ENCODE measurements around the gene YES1. TPM values are rescaled to one million over a fixed set of nuclear protein-coding genes. Genes with fewer than 3 reads are reported as not detected.

The YES1 gene
- total and polyA plus RNA-seq, 2 of the 13 experiments (the other 11 are each of a cell fraction or from before 2014, with no cell fraction given) = 17.2 to 70.8 TPM

DNA sequence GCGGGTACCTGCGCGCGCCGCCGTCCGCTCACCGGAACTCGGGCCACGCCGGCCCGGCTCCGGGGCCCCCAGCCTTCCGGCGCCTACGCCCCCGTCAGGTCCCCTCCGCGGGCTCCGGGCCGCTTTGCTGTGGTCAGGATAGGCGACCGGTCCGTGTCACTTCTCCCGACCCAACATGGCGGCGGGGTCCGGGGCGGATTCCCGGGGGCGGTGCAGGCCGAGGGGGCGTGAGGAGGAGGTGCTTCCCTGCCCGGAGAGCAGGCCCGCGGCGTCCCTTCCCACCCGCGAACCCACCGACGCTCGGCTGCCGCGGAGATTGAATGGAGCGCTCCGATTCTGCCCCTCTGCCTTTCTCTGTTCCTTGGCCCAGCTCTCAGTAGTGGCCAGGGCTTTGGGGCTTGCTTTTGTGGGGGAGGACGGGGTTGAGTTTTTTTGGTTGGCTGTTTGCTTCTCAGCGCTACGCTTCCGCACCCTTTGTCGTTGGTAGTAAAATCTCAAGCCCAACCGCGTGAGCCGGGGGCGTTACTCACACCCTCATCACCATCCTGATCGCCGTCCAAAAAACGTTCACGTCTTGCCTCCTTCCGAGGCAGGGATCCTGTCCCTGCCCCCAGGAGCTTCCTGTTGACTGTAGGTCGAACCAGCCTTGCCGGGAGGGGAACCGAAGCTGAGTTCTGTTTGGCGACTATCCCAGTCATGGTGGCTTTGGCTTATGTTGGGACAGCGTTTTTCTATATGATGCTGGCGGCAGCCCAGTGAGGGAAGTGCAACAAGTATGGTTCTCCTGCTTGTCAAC, 532 bp upstream of the YES1 start (continued):
- TF ChIP-seq, protein P1, sequence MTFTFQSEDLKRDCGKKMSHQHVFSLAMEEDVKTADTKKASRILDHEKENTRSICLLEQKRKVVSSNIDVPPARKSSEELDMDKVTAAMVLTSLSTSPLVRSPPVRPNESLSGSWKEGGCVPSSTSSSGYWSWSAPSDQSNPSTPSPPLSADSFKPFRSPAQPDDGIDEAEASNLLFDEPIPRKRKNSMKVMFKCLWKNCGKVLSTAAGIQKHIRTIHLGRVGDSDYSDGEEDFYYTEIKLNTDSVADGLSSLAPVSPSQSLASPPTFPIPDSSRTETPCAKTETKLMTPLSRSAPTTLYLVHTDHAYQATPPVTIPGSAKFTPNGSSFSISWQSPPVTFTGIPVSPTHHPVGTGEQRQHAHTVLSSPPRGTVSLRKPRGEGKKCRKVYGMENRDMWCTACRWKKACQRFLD (CRISPR knock-in tag; IDR thresholded peaks at IDR 0.05; ENCODE audit: borderline replicate concordance) = 0 out of 2 replicates have a peak, but pooled peaks have one; percentile 66
- no peak for TF ChIP-seq ZNF367 (CRISPR knock-in tag; IDR thresholded peaks at IDR 0.05; ENCODE audit: borderline replicate concordance)
- TF ChIP-seq PHB2 (IDR thresholded peaks at IDR 0.05; ENCODE audit: partially characterized antibody) = no peak
- TF ChIP-seq, protein P2, sequence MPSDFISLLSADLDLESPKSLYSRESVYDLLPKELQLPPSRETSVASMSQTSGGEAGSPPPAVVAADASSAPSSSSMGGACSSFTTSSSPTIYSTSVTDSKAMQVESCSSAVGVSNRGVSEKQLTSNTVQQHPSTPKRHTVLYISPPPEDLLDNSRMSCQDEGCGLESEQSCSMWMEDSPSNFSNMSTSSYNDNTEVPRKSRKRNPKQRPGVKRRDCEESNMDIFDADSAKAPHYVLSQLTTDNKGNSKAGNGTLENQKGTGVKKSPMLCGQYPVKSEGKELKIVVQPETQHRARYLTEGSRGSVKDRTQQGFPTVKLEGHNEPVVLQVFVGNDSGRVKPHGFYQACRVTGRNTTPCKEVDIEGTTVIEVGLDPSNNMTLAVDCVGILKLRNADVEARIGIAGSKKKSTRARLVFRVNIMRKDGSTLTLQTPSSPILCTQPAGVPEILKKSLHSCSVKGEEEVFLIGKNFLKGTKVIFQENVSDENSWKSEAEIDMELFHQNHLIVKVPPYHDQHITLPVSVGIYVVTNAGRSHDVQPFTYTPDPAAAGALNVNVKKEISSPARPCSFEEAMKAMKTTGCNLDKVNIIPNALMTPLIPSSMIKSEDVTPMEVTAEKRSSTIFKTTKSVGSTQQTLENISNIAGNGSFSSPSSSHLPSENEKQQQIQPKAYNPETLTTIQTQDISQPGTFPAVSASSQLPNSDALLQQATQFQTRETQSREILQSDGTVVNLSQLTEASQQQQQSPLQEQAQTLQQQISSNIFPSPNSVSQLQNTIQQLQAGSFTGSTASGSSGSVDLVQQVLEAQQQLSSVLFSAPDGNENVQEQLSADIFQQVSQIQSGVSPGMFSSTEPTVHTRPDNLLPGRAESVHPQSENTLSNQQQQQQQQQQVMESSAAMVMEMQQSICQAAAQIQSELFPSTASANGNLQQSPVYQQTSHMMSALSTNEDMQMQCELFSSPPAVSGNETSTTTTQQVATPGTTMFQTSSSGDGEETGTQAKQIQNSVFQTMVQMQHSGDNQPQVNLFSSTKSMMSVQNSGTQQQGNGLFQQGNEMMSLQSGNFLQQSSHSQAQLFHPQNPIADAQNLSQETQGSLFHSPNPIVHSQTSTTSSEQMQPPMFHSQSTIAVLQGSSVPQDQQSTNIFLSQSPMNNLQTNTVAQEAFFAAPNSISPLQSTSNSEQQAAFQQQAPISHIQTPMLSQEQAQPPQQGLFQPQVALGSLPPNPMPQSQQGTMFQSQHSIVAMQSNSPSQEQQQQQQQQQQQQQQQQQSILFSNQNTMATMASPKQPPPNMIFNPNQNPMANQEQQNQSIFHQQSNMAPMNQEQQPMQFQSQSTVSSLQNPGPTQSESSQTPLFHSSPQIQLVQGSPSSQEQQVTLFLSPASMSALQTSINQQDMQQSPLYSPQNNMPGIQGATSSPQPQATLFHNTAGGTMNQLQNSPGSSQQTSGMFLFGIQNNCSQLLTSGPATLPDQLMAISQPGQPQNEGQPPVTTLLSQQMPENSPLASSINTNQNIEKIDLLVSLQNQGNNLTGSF (CRISPR knock-in tag; IDR thresholded peaks at IDR 0.05) = peak; percentile 23; the same call in 1 of the 2 replicates
- TF ChIP-seq ZNF703 (CRISPR knock-in tag; IDR thresholded peaks at IDR 0.05; ENCODE audit: borderline replicate concordance) = no peak
- no peak for TF ChIP-seq ETV6 (CRISPR knock-in tag; conservative IDR thresholded peaks at IDR 0.05)
- TF ChIP-seq RBM39 (IDR thresholded peaks at IDR 0.05; ENCODE audit: low read depth, low read length, poor library complexity, severe bottlenecking) = no peak
- no peak for TF ChIP-seq ZNF547 (CRISPR knock-in tag; IDR thresholded peaks at IDR 0.05)
- TF ChIP-seq ZNF674 (CRISPR knock-in tag; IDR thresholded peaks at IDR 0.05; ENCODE audit: low read depth) = no peak
- TF ChIP-seq RAD21 (CRISPR knock-in tag; IDR thresholded peaks at IDR 0.05) = 0 out of 2 replicates have a peak, but pooled peaks have one; percentile 6
- no peak for TF ChIP-seq RFXANK (CRISPR knock-in tag; IDR thresholded peaks at IDR 0.05)
- TF ChIP-seq, protein P3, sequence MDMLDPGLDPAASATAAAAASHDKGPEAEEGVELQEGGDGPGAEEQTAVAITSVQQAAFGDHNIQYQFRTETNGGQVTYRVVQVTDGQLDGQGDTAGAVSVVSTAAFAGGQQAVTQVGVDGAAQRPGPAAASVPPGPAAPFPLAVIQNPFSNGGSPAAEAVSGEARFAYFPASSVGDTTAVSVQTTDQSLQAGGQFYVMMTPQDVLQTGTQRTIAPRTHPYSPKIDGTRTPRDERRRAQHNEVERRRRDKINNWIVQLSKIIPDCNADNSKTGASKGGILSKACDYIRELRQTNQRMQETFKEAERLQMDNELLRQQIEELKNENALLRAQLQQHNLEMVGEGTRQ (IDR thresholded peaks at IDR 0.05; ENCODE audit: low read depth, low read length) = no peak
- TF ChIP-seq, protein P3 (CRISPR knock-in tag; IDR thresholded peaks at IDR 0.05; ENCODE audit: borderline replicate concordance) = no peak
- TF ChIP-seq, protein P4, sequence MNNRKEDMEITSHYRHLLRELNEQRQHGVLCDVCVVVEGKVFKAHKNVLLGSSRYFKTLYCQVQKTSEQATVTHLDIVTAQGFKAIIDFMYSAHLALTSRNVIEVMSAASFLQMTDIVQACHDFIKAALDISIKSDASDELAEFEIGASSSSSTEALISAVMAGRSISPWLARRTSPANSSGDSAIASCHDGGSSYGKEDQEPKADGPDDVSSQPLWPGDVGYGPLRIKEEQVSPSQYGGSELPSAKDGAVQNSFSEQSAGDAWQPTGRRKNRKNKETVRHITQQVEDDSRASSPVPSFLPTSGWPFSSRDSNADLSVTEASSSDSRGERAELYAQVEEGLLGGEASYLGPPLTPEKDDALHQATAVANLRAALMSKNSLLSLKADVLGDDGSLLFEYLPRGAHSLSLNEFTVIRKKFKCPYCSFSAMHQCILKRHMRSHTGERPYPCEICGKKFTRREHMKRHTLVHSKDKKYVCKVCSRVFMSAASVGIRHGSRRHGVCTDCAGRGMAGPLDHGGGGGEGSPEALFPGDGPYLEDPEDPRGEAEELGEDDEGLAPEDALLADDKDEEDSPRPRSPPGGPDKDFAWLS (CRISPR knock-in tag; IDR thresholded peaks at IDR 0.05; ENCODE audit: borderline replicate concordance) = no peak
- no peak for TF ChIP-seq CENPT (CRISPR knock-in tag; IDR thresholded peaks at IDR 0.05; ENCODE audit: low read depth)
- peak; percentile 24; the same call in 1 of the 2 replicates for TF ChIP-seq ZNF232 (CRISPR knock-in tag; IDR thresholded peaks at IDR 0.05; ENCODE audit: borderline replicate concordance)
- no peak for TF ChIP-seq HDAC6 (IDR thresholded peaks at IDR 0.05; ENCODE audit: low read depth, low read length)
- 0 out of 2 replicates have a peak, but pooled peaks have one; percentile 50 for TF ChIP-seq ZNF564 (CRISPR knock-in tag; IDR thresholded peaks at IDR 0.05)

Measured in HepG2 (cell line).